Measurements from ENCODE around the gene VWA1.
"Not testable (repeated sequence)": the region's sequence is repeated elsewhere in the genome, so short reads cannot be mapped to it uniquely, and the experiment has no call there.

Gene VWA1

DNA sequence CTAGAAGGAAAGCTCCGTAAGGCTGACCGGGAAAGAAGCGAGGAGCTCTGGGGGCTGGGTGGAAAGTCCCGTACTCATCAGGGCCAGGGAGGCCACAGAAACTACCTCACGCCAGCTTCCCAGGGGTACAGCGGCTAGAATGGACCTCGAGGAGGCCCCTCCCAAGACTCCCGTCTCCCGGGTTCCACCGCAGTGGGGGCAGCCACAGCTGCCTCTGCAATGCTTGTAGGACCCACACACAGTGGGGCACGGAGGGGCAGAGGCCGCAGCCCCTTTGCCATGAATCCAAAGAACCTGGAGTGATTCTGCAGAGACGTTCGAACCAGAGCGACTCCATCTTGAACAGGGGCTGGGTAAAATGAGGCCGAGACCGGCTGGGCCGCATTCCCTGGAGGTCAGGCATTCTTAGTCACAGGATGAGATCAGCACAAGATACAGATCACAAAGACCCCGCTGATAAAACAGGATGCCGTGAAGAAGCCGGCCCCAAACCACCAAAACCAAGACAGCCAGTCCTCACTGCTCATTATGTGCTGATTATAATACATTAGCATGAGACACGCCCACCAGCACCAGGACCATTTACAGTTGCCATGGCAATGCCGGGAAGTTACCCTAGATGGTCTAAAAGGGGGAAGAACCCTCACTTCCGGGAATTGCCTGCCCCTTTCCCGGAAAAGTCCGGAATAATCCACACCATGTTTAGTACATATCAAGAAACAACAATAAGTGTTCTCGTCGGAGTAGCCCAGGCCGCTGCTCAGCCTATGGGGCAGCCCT lies 12.8 kb upstream of the VWA1 start:
- peak; percentile 29 for DNase-seq (ENCODE audit: low read depth)

GRCh38 chr1:1423245-1423597 lies 12.3 kb upstream of the VWA1 start:
- DNase-seq (ENCODE audit: low read depth): no peak

DNA sequence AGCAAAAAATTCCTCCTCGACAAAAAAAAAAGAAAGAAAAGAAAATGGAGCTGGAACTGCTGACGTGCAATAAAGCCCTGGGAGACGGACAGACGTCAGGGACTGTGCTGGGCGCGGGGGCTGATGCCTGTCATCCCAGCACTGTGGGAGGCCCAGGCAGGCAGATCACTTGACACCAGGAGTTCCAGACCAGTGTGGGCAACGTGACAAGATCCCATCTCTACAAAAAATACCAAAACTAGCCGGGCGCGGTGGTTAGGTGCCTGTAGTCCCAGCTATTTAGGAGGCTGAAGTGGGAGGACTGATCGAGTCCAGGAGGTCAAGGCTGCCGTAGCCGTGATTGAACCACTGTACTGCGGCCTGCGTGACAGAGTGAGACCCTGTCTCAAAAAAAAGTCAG lies 10.8 kb upstream of the VWA1 start:
- DNase-seq (ENCODE audit: low read depth): no peak

DNA sequence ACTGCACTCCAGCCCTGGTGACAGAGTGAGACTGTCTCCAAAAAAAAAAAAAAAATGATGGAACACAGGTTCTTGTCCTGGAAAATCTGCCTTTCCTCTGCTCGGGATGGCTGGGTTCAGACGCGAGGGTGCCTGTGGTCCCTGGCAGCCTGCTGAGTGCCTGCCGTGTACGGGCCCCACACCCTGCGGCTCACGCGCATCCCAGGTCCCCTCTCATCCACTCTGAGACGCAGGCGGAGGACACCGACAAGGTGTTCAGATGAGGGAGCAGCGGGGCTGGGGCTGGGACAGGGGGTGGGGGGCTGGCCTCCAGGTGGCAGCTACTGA lies 10.1 kb upstream of the VWA1 start:
- DNase-seq (ENCODE audit: low read depth): no peak

- no peak for DNase-seq (ENCODE audit: low read depth)
Measured at GRCh38 chr1:1425753-1426495, 9.6 kb upstream of the VWA1 start.

- no peak for DNase-seq (ENCODE audit: low read depth)
Measured at GRCh38 chr1:1426496-1427105, 8.9 kb upstream of the VWA1 start.

DNA sequence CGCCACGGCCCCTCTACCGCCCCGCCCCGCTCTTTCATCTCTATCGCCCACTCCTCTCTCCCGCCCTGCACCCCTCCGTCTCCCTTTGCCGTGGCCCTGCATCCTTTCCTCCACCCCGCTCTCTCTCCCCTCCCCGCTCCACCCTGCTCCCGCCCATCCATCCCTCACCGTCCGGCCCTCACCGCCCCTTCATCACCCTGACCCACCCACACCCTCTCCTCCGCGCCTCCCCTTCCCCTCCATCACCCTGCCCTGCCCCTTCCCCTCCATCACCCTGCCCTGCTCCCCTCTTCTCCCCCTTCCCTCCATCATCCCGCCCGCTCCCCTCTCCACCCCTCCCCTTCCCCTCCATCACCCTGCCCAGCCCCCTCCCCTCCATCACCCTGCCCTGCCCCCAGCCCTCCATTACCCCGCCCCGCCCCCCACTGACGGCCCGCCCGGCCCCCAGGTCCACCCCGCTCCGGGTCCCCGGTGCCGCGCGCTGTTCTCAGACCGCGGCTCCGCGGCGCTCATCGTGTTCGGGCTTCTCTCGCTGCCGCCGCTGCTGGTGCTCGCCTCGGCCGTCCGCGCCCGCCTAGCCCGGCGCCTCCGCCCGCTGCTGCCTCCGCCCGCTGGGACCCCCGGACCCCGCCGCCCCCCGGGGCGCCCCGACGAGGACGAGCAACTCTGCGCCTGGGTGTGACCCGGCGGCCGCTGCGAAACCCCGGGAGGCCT lies 8.2 kb upstream of the VWA1 start:
- DNase-seq (ENCODE audit: low read depth): no peak

GRCh38 chr1:1427820-1428148 lies 7.7 kb upstream of the VWA1 start:
- no peak for DNase-seq (ENCODE audit: low read depth)

GRCh38 chr1:1428174-1428573 lies 7.3 kb upstream of the VWA1 start:
- no peak for DNase-seq (ENCODE audit: low read depth)

- not testable (repeated sequence) for DNase-seq (ENCODE audit: low read depth)
Measured at GRCh38 chr1:1428967-1429366, 6.5 kb upstream of the VWA1 start.

DNA sequence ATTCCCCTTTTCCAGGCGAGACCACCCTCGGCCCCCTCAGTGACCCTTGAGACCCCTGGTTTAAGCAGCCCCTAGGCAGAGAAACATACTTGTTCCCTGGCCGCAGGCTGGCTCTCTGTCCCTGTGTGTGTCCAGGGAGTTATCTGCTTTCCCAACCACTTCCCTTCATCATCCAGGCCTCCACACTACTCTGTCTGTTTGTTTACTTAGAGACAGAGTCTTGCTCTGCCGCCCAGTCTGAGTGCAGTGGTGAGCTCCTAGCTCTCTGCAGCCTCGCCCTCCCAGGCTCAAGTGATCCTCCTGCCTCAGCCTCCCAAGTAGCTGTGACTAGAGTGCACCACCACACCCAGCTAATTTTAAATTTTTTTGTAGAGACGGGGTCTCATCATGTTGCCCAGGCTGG lies 5.8 kb upstream of the VWA1 start:
- peak; percentile 47 for DNase-seq (ENCODE audit: low read depth)

GRCh38 chr1:1430114-1430982 lies 5.1 kb upstream of the VWA1 start:
- DNase-seq (ENCODE audit: low read depth): peak; percentile 59

DNA sequence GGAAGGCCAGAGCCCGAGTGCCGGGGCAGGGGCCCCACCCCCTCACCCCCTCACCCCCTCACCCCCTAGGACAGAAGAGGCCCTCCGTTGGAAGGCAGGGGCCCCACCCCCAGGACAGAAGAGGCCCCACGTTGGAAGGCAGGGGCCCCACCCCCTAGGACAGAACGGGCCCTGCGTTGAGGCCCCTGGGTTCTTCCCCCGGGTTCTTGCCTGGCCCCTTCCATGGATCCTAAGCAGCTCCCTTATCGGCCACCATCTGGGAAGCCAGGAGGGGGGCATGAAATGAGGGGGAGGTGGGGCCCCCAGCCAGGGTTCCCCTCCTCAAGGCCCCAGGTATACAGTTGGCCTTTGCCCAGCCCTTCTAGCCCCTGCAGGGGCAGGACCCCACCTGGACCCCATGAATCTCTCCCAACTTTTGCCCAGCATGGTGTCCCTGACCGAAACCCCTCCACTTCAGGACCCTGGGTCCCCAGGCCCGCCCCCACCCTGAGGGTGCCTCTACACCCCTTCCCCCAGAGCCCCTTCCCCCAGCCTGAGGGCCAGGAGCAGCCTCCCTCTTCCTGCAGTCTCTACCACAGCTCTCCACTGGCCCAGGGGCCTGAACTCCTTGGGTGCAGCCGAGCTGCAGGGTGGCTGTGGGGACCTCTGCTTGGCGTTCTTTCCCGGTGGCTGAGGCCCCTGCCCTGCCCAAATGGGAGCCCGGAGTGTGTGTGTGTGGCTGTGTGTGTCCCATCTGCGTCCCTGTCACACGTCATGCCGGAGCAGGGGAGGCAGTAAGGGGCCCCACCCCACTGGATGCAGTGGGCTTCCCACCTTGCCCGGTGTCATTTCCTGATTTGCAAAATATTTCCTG lies 4.3 kb upstream of the VWA1 start:
- DNase-seq (ENCODE audit: low read depth): no peak

- DNase-seq (ENCODE audit: low read depth): no peak
Measured at GRCh38 chr1:1431845-1432273, 3.6 kb upstream of the VWA1 start.

DNA sequence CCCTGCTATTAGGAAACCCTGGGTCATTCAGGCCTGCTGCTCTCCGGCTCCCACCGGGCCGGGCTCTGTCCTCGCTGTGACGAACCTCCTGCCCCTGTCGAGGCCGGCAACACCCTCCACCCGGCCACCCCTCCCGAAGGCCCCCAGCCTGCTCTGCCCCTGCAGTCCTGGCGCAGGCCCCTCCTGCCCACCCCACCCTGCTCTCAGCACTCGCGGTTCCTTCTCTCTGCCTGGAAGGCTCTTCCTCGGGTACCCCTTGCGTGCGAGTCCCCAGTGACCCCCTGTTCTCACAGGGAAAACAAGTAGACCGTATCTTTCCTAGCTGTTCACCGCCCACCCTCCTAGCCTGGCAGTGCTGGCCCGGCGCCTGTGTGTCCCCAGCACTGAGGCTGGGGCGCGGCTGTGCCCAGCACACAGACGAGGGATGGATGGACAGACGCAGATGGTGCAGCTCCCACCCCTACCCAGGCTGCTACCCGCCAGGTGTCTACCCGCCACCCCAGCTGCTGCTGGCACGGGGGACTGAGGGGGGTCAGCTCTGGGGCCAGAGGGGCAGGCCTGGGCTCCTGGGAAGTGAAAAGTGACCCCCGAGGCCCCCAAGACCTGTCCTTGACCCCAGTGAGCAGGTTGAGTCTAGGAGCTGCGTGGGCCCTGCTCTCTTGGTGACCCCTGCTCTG lies 3.1 kb upstream of the VWA1 start:
- no peak for DNase-seq (ENCODE audit: low read depth)

GRCh38 chr1:1432951-1433803 lies 2.3 kb upstream of the VWA1 start:
- no peak for DNase-seq (ENCODE audit: low read depth)

DNA sequence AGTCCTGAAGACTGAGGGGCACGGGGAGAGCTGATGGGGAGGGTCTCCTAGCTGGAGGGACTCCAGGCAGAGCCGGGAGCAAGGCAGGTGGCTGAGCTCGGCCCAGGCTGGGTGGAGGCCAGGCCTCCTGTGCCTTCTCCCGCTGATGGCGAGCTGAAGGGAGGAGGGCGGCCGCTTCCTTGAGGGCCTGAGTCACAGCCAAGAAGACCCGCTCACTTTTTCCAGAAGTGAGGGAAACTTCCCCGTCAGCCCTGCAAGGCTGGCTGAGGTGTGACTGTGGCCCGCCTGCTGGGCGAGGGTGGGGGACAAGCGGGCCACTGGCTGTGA lies 1.7 kb upstream of the VWA1 start:
- DNase-seq (ENCODE audit: low read depth): peak; percentile 46

DNA sequence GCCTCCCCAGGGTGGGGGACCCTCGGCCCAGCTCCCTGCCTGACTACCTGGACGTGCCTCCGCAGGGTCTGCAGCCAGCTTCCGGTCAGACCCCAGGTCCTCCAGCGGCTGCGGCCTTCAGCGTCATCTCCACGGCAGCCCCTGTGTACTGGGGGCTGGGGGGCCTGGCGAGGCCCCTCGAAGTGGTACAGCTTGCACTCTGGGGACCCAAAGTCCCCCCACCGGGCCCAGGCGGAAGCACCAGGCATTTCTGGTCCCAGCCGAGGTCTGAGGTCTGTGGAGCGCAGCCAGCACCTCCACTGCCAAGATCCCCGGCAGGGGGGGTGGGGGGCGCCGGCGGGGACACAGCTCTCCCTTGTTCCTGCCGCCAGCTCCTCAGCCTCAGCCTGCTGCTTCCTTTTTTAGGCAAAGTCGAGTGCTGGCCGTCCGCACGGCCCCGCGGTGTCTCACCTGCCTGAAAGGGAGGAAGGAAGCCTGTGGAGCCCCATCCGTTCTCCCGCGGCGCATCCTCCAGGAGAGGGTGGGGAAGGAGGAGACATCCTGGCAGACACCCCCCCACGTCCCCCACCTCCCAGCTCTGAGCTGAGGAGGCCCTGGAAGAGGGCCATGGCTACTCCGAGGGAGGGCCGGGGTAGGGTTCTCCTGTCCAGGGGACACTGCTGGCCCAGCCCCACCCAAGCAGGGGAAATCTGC lies 1.2 kb upstream of the VWA1 start:
- no peak for DNase-seq (ENCODE audit: low read depth)

GRCh38 chr1:1434824-1435105 lies 725 bp upstream of the VWA1 start:
- no peak for DNase-seq (ENCODE audit: low read depth)
